ENCODE data around the gene PRR16.

DNA sequence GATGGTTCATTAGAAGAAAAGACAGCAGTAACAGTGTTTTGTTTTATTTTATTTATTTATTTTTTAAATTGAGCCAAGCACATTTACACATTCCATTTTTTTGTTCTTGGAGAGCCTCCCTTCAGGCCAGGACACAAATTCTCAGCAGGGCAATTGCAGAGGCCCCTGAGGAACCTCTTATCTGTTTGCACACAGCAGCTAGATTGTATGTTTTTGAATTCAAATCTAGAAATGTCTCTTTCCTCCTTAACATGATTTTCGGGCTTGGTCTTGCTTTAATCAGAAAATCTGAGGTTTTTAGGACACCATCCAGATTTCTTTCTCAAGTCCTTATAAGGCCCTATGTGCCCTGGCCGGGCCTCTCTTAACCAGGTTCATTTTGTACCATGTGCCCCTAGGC lies 76.0 kb downstream of the PRR16 start:
- TF ChIP-seq, protein P1, sequence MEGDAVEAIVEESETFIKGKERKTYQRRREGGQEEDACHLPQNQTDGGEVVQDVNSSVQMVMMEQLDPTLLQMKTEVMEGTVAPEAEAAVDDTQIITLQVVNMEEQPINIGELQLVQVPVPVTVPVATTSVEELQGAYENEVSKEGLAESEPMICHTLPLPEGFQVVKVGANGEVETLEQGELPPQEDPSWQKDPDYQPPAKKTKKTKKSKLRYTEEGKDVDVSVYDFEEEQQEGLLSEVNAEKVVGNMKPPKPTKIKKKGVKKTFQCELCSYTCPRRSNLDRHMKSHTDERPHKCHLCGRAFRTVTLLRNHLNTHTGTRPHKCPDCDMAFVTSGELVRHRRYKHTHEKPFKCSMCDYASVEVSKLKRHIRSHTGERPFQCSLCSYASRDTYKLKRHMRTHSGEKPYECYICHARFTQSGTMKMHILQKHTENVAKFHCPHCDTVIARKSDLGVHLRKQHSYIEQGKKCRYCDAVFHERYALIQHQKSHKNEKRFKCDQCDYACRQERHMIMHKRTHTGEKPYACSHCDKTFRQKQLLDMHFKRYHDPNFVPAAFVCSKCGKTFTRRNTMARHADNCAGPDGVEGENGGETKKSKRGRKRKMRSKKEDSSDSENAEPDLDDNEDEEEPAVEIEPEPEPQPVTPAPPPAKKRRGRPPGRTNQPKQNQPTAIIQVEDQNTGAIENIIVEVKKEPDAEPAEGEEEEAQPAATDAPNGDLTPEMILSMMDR (IDR thresholded peaks at IDR 0.05), result no peak
- no peak for TF ChIP-seq POLR2A (IDR thresholded peaks at IDR 0.05)
